ENCODE measurements around the gene ADAD2.

ADAD2 gene

DNA sequence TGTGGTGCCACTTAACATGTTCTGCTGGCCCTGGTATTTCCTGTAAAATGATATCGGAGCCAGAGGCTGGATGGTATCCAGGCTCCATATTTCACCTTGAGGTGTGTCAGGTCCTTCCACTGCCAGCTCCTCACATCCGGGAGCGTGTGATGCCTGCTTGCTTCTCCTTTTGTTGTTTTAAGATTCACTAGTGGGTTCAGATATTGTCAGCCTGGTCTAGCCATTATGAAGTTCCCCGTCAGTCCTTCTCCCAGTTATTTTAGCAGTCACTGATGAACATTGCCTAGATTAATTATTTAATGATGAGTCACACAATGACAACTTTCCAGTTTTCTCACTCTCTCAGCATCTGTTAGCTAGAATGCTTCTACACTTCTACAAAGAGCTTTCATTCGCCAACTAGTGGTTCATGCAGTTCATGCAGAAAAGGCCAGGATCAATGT lies 34.6 kb upstream of the ADAD2 start:
- Histone ChIP-seq H3K4me1 (ENCODE audit: insufficient read depth, low read length) (no peaks in the 10 kb centered on the region), H3K27me3 (ENCODE audit: insufficient read depth, low read length, poor library complexity) (peaks cover under 1% of the 10 kb centered on the region), H3K4me3 (ENCODE audit: low read depth in 1 of 2, low read length in 2 of 2) (no peak overlapping the region), H3K36me3 (ENCODE audit: insufficient read depth, low read length) (no peaks in the 10 kb centered on the region), H3K27ac (ENCODE audit: low read length) (no peak overlapping the region), H3K9ac (ENCODE audit: low read depth, low read length) (no peak overlapping the region), H3K4me2 (ENCODE audit: insufficient read depth, low read length) (no peak overlapping the region), H2AFZ (ENCODE audit: low read depth, low read length) (no peak overlapping the region), H3K9me3 (ENCODE audit: insufficient read depth, low read length, severe bottlenecking) (no peaks in the 10 kb centered on the region), H3K79me2 (ENCODE audit: insufficient read depth, low read length) (no peaks in the 10 kb centered on the region), H4K20me1 (ENCODE audit: insufficient read depth, low read length) (no peaks in the 10 kb centered on the region)
- DNase-seq: no peak
- TF ChIP-seq, protein P1, sequence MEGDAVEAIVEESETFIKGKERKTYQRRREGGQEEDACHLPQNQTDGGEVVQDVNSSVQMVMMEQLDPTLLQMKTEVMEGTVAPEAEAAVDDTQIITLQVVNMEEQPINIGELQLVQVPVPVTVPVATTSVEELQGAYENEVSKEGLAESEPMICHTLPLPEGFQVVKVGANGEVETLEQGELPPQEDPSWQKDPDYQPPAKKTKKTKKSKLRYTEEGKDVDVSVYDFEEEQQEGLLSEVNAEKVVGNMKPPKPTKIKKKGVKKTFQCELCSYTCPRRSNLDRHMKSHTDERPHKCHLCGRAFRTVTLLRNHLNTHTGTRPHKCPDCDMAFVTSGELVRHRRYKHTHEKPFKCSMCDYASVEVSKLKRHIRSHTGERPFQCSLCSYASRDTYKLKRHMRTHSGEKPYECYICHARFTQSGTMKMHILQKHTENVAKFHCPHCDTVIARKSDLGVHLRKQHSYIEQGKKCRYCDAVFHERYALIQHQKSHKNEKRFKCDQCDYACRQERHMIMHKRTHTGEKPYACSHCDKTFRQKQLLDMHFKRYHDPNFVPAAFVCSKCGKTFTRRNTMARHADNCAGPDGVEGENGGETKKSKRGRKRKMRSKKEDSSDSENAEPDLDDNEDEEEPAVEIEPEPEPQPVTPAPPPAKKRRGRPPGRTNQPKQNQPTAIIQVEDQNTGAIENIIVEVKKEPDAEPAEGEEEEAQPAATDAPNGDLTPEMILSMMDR (IDR thresholded peaks at IDR 0.05; ENCODE audit: borderline replicate concordance, extremely low read depth, low read length, poor library complexity, severe bottlenecking): peak; percentile 26
- no peak for TF ChIP-seq EZH2 (IDR thresholded peaks at IDR 0.05; ENCODE audit: borderline replicate concordance, low read depth, low read length, severe bottlenecking)
- ATAC-seq (ENCODE audit: insufficient read depth, low read depth): no peak

DNA sequence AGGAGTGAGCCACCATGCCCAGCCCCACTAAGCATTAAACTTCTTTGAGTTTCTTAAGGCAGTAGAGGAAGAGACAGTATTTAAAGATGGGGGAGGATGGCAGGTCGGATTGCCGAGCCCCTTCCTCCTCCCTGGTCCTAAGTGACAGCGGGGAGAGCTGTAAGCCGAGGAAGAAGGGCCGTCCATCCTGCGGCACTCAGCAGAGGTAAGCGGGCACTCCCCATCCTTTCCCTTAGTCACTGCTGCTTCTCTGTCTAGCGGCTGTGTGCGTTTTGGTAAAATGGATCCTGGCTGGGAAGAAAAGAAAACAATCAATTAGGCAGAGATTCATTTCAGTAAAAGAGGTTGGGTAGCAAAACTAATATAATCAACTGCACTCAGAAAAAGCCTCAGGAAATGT lies 31.9 kb upstream of the ADAD2 start:
- Histone ChIP-seq H3K4me3 (ENCODE audit: low read depth in 1 of 2, low read length in 2 of 2) (no peak overlapping the region), H3K9me3 (ENCODE audit: insufficient read depth, low read length, severe bottlenecking) (no peaks in the 10 kb centered on the region), H3K36me3 (ENCODE audit: insufficient read depth, low read length) (no peaks in the 10 kb centered on the region), H3K4me1 (ENCODE audit: insufficient read depth, low read length) (no peaks in the 10 kb centered on the region), H2AFZ (ENCODE audit: low read depth, low read length) (no peak overlapping the region), H3K9ac (ENCODE audit: low read depth, low read length) (no peak overlapping the region), H3K27ac (ENCODE audit: low read length) (no peak overlapping the region), H3K79me2 (ENCODE audit: insufficient read depth, low read length) (no peaks in the 10 kb centered on the region), H3K4me2 (ENCODE audit: insufficient read depth, low read length) (no peak overlapping the region), H3K27me3 (ENCODE audit: insufficient read depth, low read length, poor library complexity) (peaks cover 6% of the 10 kb centered on the region), H4K20me1 (ENCODE audit: insufficient read depth, low read length) (no peaks in the 10 kb centered on the region)
- no peak for DNase-seq
- TF ChIP-seq EZH2 (IDR thresholded peaks at IDR 0.05; ENCODE audit: borderline replicate concordance, low read depth, low read length, severe bottlenecking): no peak
- TF ChIP-seq, protein P1 (IDR thresholded peaks at IDR 0.05; ENCODE audit: borderline replicate concordance, extremely low read depth, low read length, poor library complexity, severe bottlenecking): no peak
- no peak for ATAC-seq (ENCODE audit: insufficient read depth, low read depth)

DNA sequence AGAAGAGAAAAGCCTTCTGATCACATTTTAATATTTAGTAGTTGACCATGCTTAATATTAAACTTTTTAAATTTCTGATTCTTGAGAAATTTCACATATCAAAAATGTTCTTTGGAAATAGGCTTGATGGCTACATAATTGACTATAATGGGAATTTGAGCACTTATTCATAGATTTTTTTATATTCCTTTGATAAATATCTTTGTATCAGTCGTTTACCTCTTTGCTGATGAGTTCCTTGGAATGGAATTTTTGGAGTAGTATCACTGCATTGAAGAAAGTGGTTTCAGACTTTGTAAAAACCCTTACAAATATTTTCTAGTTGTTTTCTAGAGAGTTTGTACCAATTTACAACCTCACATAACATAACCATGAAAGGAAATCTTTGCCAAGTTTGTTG lies 31.2 kb upstream of the ADAD2 start:
- Histone ChIP-seq H3K27me3 (ENCODE audit: insufficient read depth, low read length, poor library complexity) (peaks cover 11% of the 10 kb centered on the region), H4K20me1 (ENCODE audit: insufficient read depth, low read length) (no peaks in the 10 kb centered on the region), H3K79me2 (ENCODE audit: insufficient read depth, low read length) (no peaks in the 10 kb centered on the region), H3K9ac (ENCODE audit: low read depth, low read length) (no peak overlapping the region), H3K27ac (ENCODE audit: low read length) (no peak overlapping the region), H3K4me1 (ENCODE audit: insufficient read depth, low read length) (no peaks in the 10 kb centered on the region), H3K4me3 (ENCODE audit: low read depth in 1 of 2, low read length in 2 of 2) (no peak overlapping the region), H3K36me3 (ENCODE audit: insufficient read depth, low read length) (no peaks in the 10 kb centered on the region), H3K4me2 (ENCODE audit: insufficient read depth, low read length) (no peak overlapping the region), H2AFZ (ENCODE audit: low read depth, low read length) (no peak overlapping the region), H3K9me3 (ENCODE audit: insufficient read depth, low read length, severe bottlenecking) (no peaks in the 10 kb centered on the region)
- ATAC-seq (ENCODE audit: insufficient read depth, low read depth) (no peak), DNase-seq (no peak)
- no peak for TF ChIP-seq EZH2 (IDR thresholded peaks at IDR 0.05; ENCODE audit: borderline replicate concordance, low read depth, low read length, severe bottlenecking)
- TF ChIP-seq, protein P1 (IDR thresholded peaks at IDR 0.05; ENCODE audit: borderline replicate concordance, extremely low read depth, low read length, poor library complexity, severe bottlenecking): no peak

DNA sequence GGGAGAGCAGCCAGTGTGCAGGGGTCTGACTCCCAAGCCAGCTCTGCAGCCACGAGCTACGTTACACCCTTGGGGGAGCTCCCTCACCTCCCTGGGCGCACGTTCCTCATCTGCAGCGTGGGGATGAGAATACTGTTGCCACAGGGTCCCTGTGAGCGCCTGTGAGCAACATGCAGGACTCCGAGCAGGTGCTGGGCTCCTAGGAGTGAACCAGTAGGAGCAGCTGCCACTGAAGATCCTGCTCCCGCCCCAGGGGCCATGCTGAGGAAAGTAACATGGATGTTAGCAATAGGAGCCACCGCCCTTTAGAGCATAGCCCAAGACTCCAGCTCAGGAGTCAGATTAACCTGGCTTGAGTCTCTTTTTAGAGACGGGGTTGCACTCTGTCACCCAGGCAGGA lies 29.9 kb upstream of the ADAD2 start:
- TF ChIP-seq, protein P1 (IDR thresholded peaks at IDR 0.05; ENCODE audit: borderline replicate concordance, extremely low read depth, low read length, poor library complexity, severe bottlenecking): no peak
- TF ChIP-seq EZH2 (IDR thresholded peaks at IDR 0.05; ENCODE audit: borderline replicate concordance, low read depth, low read length, severe bottlenecking): no peak
- no peaks in the 10 kb centered on the region for H3K36me3 ChIP-seq (ENCODE audit: insufficient read depth, low read length)
- peaks cover 11% of the 10 kb centered on the region for H3K27me3 ChIP-seq (ENCODE audit: insufficient read depth, low read length, poor library complexity)
- no peaks in the 10 kb centered on the region for H4K20me1 ChIP-seq (ENCODE audit: insufficient read depth, low read length)
- H3K27ac ChIP-seq (ENCODE audit: low read length): no peak overlapping the region
- H3K9me3 ChIP-seq (ENCODE audit: insufficient read depth, low read length, severe bottlenecking): no peaks in the 10 kb centered on the region
- no peak overlapping the region for H3K4me3 ChIP-seq (ENCODE audit: low read depth in 1 of 2, low read length in 2 of 2)
- H3K79me2 ChIP-seq (ENCODE audit: insufficient read depth, low read length): no peaks in the 10 kb centered on the region
- no peak for DNase-seq
- H2AFZ ChIP-seq (ENCODE audit: low read depth, low read length): no peak overlapping the region
- no peak for ATAC-seq (ENCODE audit: insufficient read depth, low read depth)
- H3K4me2 ChIP-seq (ENCODE audit: insufficient read depth, low read length): no peak overlapping the region
- no peaks in the 10 kb centered on the region for H3K4me1 ChIP-seq (ENCODE audit: insufficient read depth, low read length)
- H3K9ac ChIP-seq (ENCODE audit: low read depth, low read length): no peak overlapping the region

All from DND-41 (cell line).